LNCAP (cell line): ENCODE measurements around the gene MRPS7.

ENCODE experiments used
- CTCF ChIP-seq: fragments of 450-650 bp; IDR thresholded peaks from 2 replicates; pipeline ENCODE4 v1.5.1; 2017; ENCODE audit warnings: mild to moderate bottlenecking

Gene MRPS7

GRCh38 chr17:75301049-75301448 lies 39.4 kb downstream of the MRPS7 start:
- TF ChIP-seq CTCF = no peak

GRCh38 chr17:75301502-75302206 lies 40.0 kb downstream of the MRPS7 start:
- TF ChIP-seq CTCF = no peak

GRCh38 chr17:75307957-75308731 lies 46.5 kb downstream of the MRPS7 start:
- no peak for TF ChIP-seq CTCF

- TF ChIP-seq CTCF = no peak
Observed at GRCh38 chr17:75308732-75309629, 47.3 kb downstream of the MRPS7 start.

GRCh38 chr17:75313941-75314551 lies 52.4 kb downstream of the MRPS7 start:
- TF ChIP-seq CTCF = no peak

GRCh38 chr17:75315541-75316243 lies 54.0 kb downstream of the MRPS7 start:
- no peak for TF ChIP-seq CTCF
